ENCODE results near the gene ARHGEF26. TPM values are rescaled to one million over a fixed set of nuclear protein-coding genes. Genes with fewer than 3 reads are reported as not detected.

The ARHGEF26 gene
- polyA plus RNA-seq, 3 donors: 0.05 TPM; not detected in 2

- no peak for DNase-seq
- H3K36me3 ChIP-seq (replicated peaks in 1 of 2; ENCODE audit: control insufficient read depth in 1 of 2, insufficient read depth in 2 of 2, low read length in 2 of 2): peaks cover 98 to 99% of the 10 kb centered on the region in 2 donors
- TF ChIP-seq CTCF (IDR thresholded peaks at IDR 0.05): no peak
- WGBS (ENCODE audit: insufficient coverage): no CpG with 5 or more reads among the region's 3 CpGs
- intact Hi-C loops (cut with micrococcal nuclease): no loop called here
- H3K79me2 ChIP-seq (ENCODE audit: insufficient read depth, low read length): no peaks in the 10 kb centered on the region
- no peaks in the 10 kb centered on the region for H3K9me3 ChIP-seq (replicated peaks in 1 of 2; ENCODE audit: control insufficient read depth in 1 of 2, insufficient read depth in 1 of 2, low read length in 2 of 2)
- Mint-ChIP-seq H3K4me3 (no peak overlapping the region), H3K4me1 (no peaks in the 10 kb centered on the region), H3K36me3 (peaks cover 78 to 94% of the 10 kb centered on the region in 2 donors), H3K9me3 (no peaks in the 10 kb centered on the region), H3K27ac (no peak overlapping the region), H3K27me3 (ENCODE audit: low read depth in 3 of 3) (no peaks in the 10 kb centered on the region)
- no peaks in the 10 kb centered on the region for H3K4me1 ChIP-seq (ENCODE audit: control insufficient read depth in 1 of 2, insufficient read depth in 2 of 2, low read length in 2 of 2)
- no peak overlapping the region for H3K4me3 ChIP-seq (replicated peaks in 1 of 3; ENCODE audit: low read depth in 2 of 3, low read length in 3 of 3)
- no peaks in the 10 kb centered on the region for H4K20me1 ChIP-seq (ENCODE audit: insufficient read depth, low read length)
- no peak overlapping the region for H2AFZ ChIP-seq (ENCODE audit: insufficient read depth, low read depth, low read length, poor library complexity, severe bottlenecking)
- H3K27ac ChIP-seq (ENCODE audit: low read depth in 1 of 2, low read length in 2 of 2): no peak overlapping the region
- H3K27me3 ChIP-seq (ENCODE audit: control insufficient read depth in 2 of 2, insufficient read depth in 2 of 2, low read length in 2 of 2): no peaks in the 10 kb centered on the region
- H3K9ac ChIP-seq (ENCODE audit: insufficient read depth, low read length, poor library complexity, severe bottlenecking): no peak overlapping the region
- no peak overlapping the region for H3K4me2 ChIP-seq (replicated peaks; ENCODE audit: extremely low read depth, low read length, poor library complexity, severe bottlenecking)
Measured at GRCh38 chr3:154301561-154301960, 180.4 kb downstream of the ARHGEF26 start.

- Mint-ChIP-seq H3K9me3 (no peaks in the 10 kb centered on the region), H3K4me3 (no peak overlapping the region), H3K36me3 (peaks cover 84 to 96% of the 10 kb centered on the region in 2 donors), H3K27ac (no peak overlapping the region), H3K4me1 (no peaks in the 10 kb centered on the region), H3K27me3 (ENCODE audit: low read depth in 3 of 3) (no peaks in the 10 kb centered on the region)
- TF ChIP-seq CTCF (IDR thresholded peaks at IDR 0.05): no peak
- H3K27me3 ChIP-seq (ENCODE audit: control insufficient read depth in 2 of 2, insufficient read depth in 2 of 2, low read length in 2 of 2): no peaks in the 10 kb centered on the region
- H3K79me2 ChIP-seq (ENCODE audit: insufficient read depth, low read length): no peaks in the 10 kb centered on the region
- no peak for DNase-seq
- no peak overlapping the region for H3K4me3 ChIP-seq (replicated peaks in 1 of 3; ENCODE audit: low read depth in 2 of 3, low read length in 3 of 3)
- no peaks in the 10 kb centered on the region for H3K9me3 ChIP-seq (replicated peaks in 1 of 2; ENCODE audit: control insufficient read depth in 1 of 2, insufficient read depth in 1 of 2, low read length in 2 of 2)
- no peak overlapping the region for H3K27ac ChIP-seq (ENCODE audit: low read depth in 1 of 2, low read length in 2 of 2)
- no peak overlapping the region for H3K4me2 ChIP-seq (replicated peaks; ENCODE audit: extremely low read depth, low read length, poor library complexity, severe bottlenecking)
- H3K4me1 ChIP-seq (ENCODE audit: control insufficient read depth in 1 of 2, insufficient read depth in 2 of 2, low read length in 2 of 2): no peaks in the 10 kb centered on the region
- intact Hi-C loops (cut with micrococcal nuclease): no loop called here
- H3K36me3 ChIP-seq (replicated peaks in 1 of 2; ENCODE audit: control insufficient read depth in 1 of 2, insufficient read depth in 2 of 2, low read length in 2 of 2): peaks cover 90 to 100% of the 10 kb centered on the region in 2 donors
- no peak overlapping the region for H3K9ac ChIP-seq (ENCODE audit: insufficient read depth, low read length, poor library complexity, severe bottlenecking)
- no peak overlapping the region for H2AFZ ChIP-seq (ENCODE audit: insufficient read depth, low read depth, low read length, poor library complexity, severe bottlenecking)
- no peaks in the 10 kb centered on the region for H4K20me1 ChIP-seq (ENCODE audit: insufficient read depth, low read length)
Measured at GRCh38 chr3:154304116-154304786, 183.1 kb downstream of the ARHGEF26 start.
